GM23338 (cell line): ENCODE results near the gene NPC1. TPM values are rescaled to one million over a fixed set of nuclear protein-coding genes. Genes with fewer than 3 reads are reported as not detected.
A peak's percentile ranks its signal among the peaks of the same experiment; 100 is the strongest.

Experiments used
- ATAC-seq: fragments of 200-7000 bp; cut with Tn5 transposase; 3 replicates; pipeline ENCODE4 v1.9.1; 2020
- DNase-seq: peaks from one replicate; pipeline ENCODE4 v3.0.0-alpha.2; 2015; ENCODE audit warnings: low spot score
- H2AFZ ChIP-seq: fragments of 200-600 bp; sonication (generic); 2 replicates; pipeline ENCODE4 v1.8.0; 2016; ENCODE audit warnings: antibody characterized with exemption, mild to moderate bottlenecking, moderate library complexity
- H3F3A ChIP-seq: fragments of 200-600 bp; sonication (generic); replicated peaks from 2 replicates; pipeline ENCODE4 v1.8.0; 2017; ENCODE audit warnings: antibody characterized with exemption, mixed run types, low read depth
- H3K27ac ChIP-seq: fragments of 200-600 bp; sonication (generic); 2 replicates; pipeline ENCODE4 v1.6.1; 2016; ENCODE audit warnings: low read depth
- H3K27me3 ChIP-seq: fragments of 200-600 bp; sonication (generic); 2 replicates; pipeline ENCODE4 v1.8.0; 2016; ENCODE audit warnings: mild to moderate bottlenecking, mixed run types, moderate library complexity; ENCODE audit not compliant: insufficient read depth
- H3K36me3 ChIP-seq: fragments of 200-600 bp; sonication (generic); 2 replicates; pipeline ENCODE4 v1.8.0; 2016; ENCODE audit warnings: mild to moderate bottlenecking; ENCODE audit not compliant: insufficient read depth
- H3K4me1 ChIP-seq: fragments of 200-600 bp; sonication (generic); 2 replicates; pipeline ENCODE4 v1.8.0; 2016; ENCODE audit warnings: mild to moderate bottlenecking, moderate library complexity; ENCODE audit not compliant: insufficient read depth
- H3K4me2 ChIP-seq: fragments of 200-600 bp; sonication (generic); 2 replicates; pipeline ENCODE4 v1.7.1; 2017; ENCODE audit warnings: mixed run types
- H3K4me3 ChIP-seq: fragments of 200-600 bp; sonication (generic); 2 replicates; pipeline ENCODE4 v1.6.1; 2016; ENCODE audit warnings: mixed run types
- H3K79me2 ChIP-seq: fragments of 200-600 bp; sonication (generic); replicated peaks from 2 replicates; pipeline ENCODE4 v1.8.0; 2017; ENCODE audit warnings: mild to moderate bottlenecking; ENCODE audit not compliant: insufficient read depth
- H3K9me2 ChIP-seq: fragments of 200-600 bp; sonication (generic); 2 replicates; pipeline ENCODE4 v1.8.0; 2017; ENCODE audit not compliant: insufficient read depth
- H4K20me1 ChIP-seq: fragments of 200-600 bp; sonication (generic); replicated peaks from 2 replicates; pipeline ENCODE4 v1.8.0; 2017; ENCODE audit warnings: mild to moderate bottlenecking; ENCODE audit not compliant: insufficient read depth
- H3K27ac Mint-ChIP-seq: 2 replicates; pipeline ENCODE4 v1.8.0; 2020; ENCODE audit warnings: inconsistent platforms, mild to moderate bottlenecking, moderate library complexity, mixed read lengths
- H3K27me3 Mint-ChIP-seq: 3 replicates; pipeline ENCODE4 v1.8.0; 2022; ENCODE audit warnings: low read depth, mild to moderate bottlenecking, moderate library complexity, mixed read lengths, inconsistent platforms; ENCODE audit not compliant: insufficient read depth, poor library complexity
- H3K36me3 Mint-ChIP-seq: 3 replicates; pipeline ENCODE4 v1.8.0; 2021; ENCODE audit warnings: low read depth, mild to moderate bottlenecking, inconsistent platforms, moderate library complexity, mixed read lengths
- H3K4me1 Mint-ChIP-seq: 3 replicates; pipeline ENCODE4 v1.8.0; 2020; ENCODE audit warnings: mild to moderate bottlenecking, inconsistent platforms, mixed read lengths
- H3K4me3 Mint-ChIP-seq: 3 replicates; pipeline ENCODE4 v1.8.0; 2021; ENCODE audit warnings: moderate library complexity, mild to moderate bottlenecking, inconsistent platforms, mixed read lengths
- H3K9me3 Mint-ChIP-seq: 3 replicates; pipeline ENCODE4 v1.8.0; 2020; ENCODE audit warnings: moderate library complexity, mild to moderate bottlenecking, inconsistent platforms, mixed read lengths
- CREB1 ChIP-seq: fragments of 250-450 bp; sonication (Bioruptor Pico); IDR thresholded peaks from 2 replicates; pipeline ENCODE4 v1.5.0; 2020; ENCODE audit warnings: low read depth, mild to moderate bottlenecking, moderate library complexity
- CTCF ChIP-seq, 2 experiments: fragments of 200-600 bp in 1 of 2; sonication (generic) in 1 of 2; conservative IDR thresholded peaks; 2 replicates each; pipeline versions ENCODE4 v1.5.1 to v1.6.1; 2016 to 2017; ENCODE audit warnings: antibody characterized with exemption in 2 of 2, low read depth in 2 of 2, mild to moderate bottlenecking in 2 of 2, moderate library complexity in 1 of 2
- EZH2phosphoT487 ChIP-seq: fragments of 200-600 bp; sonication (generic); IDR thresholded peaks from one replicate; pipeline ENCODE4 v1.8.1; 2018; ENCODE audit warnings: antibody characterized with exemption; ENCODE audit not compliant: unreplicated experiment
- JUNB ChIP-seq: IDR thresholded peaks from one replicate; pipeline ENCODE4 v1.6.1; 2016; ENCODE audit warnings: antibody characterized with exemption; ENCODE audit not compliant: unreplicated experiment
- NANOG ChIP-seq: IDR thresholded peaks from 2 replicates; pipeline ENCODE4 v1.6.1; 2016; ENCODE audit warnings: antibody characterized with exemption, borderline replicate concordance
- POLR2AphosphoS5 ChIP-seq: IDR thresholded peaks from 2 replicates; pipeline ENCODE4 v1.6.1; 2016; ENCODE audit warnings: antibody characterized with exemption, low read depth
- REST ChIP-seq: IDR thresholded peaks from one replicate; pipeline ENCODE4 v1.6.1; 2018; ENCODE audit warnings: antibody characterized with exemption; ENCODE audit not compliant: unreplicated experiment
- STAT1 ChIP-seq: IDR thresholded peaks from one replicate; pipeline ENCODE4 v1.6.1; 2016; ENCODE audit warnings: antibody characterized with exemption; ENCODE audit not compliant: unreplicated experiment
- polyA plus RNA-seq: library from polyadenylated mRNA; unstranded; fragments of >200 nt; fragmentation: Nextera tagmentation; extraction: Ambion mirVana; gene quantifications from 2 replicates; pipeline ENCODE4 v1.2.1, GENCODE V29; 2016
- total RNA-seq: library from RNA; depleted of rRNA; stranded (reverse); fragments of >200 nt; shearing (Covaris generic); gene quantifications from 2 replicates; pipeline ENCODE4 v1.2.3, GENCODE V29; 2014
- TF ChIP-seq, protein P1 (sequence below): fragments of 250-450 bp; sonication (Bioruptor Pico); IDR thresholded peaks from 2 replicates; pipeline ENCODE4 v1.5.0; 2020; ENCODE audit warnings: mild to moderate bottlenecking, moderate library complexity

NPC1 gene
- total and polyA plus RNA-seq, 2 experiments from 2014 or later: 18.4 to 45.1 TPM

DNA sequence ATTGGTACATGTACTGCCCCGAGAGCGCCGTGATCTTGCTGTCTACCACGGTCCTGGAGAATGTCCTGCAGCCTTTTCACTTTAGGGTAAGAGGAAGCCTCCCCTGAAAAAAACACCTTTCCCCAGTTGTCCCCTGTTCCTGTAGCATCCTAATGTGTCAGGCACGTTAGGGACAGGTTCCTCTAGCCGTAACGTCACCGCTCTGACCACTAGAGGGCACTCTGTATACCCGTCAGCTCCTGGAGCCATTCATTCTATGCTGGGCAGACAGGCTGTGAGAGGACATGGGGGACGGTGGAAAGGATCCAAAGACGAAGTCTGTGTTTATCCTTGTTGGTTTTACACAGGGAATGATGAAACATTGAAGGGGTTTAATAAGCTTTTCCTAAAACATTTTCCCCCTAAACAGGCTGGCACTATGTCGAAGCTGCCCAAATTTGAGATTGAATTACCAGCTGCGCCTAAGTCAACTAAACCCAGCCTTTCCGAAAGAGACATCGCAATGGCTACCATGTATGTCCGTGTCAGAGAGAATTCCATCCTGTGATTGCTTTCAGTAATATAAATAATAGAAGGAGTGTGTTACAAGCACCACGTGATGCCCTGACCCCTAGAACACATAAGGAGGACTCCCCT is 70.3 kb downstream of the NPC1 start:
- DNase-seq (peak; percentile 93), ATAC-seq (peak; percentile 100)
- Histone ChIP-seq H3K4me1 (no peaks in the 10 kb centered on the region), H3K4me3 (no peak overlapping the region), H3F3A (peaks cover 7% of the 10 kb centered on the region; the same call in 1 of the 2 replicates), H3K4me2 (no peak overlapping the region), H3K27me3 (no peaks in the 10 kb centered on the region), H3K9me2 (no peaks in the 10 kb centered on the region), H3K27ac (no peak overlapping the region), H4K20me1 (peaks cover 3% of the 10 kb centered on the region), H2AFZ (no peak overlapping the region), H3K79me2 (no peaks in the 10 kb centered on the region), H3K36me3 (peaks cover 42% of the 10 kb centered on the region)
- H3K27ac Mint-ChIP-seq: no peak overlapping the region
- no peak overlapping the region for H3K4me3 Mint-ChIP-seq
- H3K4me1 Mint-ChIP-seq: peaks cover 4% of the 10 kb centered on the region
- peaks cover 2% of the 10 kb centered on the region for H3K27me3 Mint-ChIP-seq
- no peaks in the 10 kb centered on the region for H3K9me3 Mint-ChIP-seq
- TF ChIP-seq NANOG: no peak
- TF ChIP-seq CTCF (conservative IDR thresholded peaks at IDR 0.05; ENCODE audit: low read depth in 2 of 2): peak; percentile 95 to 98
- TF ChIP-seq CREB1 (CRISPR knock-in tag): peak; percentile 66
- peaks cover 47% of the 10 kb centered on the region for H3K36me3 Mint-ChIP-seq

GRCh38 chr18:23512641-23513040 is 73.7 kb downstream of the NPC1 start:
- ATAC-seq (no peak), DNase-seq (no peak)
- Mint-ChIP-seq H3K27me3 (peaks cover 2% of the 10 kb centered on the region), H3K36me3 (peaks cover 42% of the 10 kb centered on the region), H3K27ac (no peak overlapping the region), H3K4me3 (no peak overlapping the region), H3K9me3 (no peaks in the 10 kb centered on the region), H3K4me1 (no peaks in the 10 kb centered on the region)
- H3K27ac ChIP-seq: no peak overlapping the region
- no peaks in the 10 kb centered on the region for H3K9me2 ChIP-seq
- H2AFZ ChIP-seq: no peak overlapping the region
- H3K4me3 ChIP-seq: no peak overlapping the region
- peaks cover 33% of the 10 kb centered on the region for H3K36me3 ChIP-seq
- H3F3A ChIP-seq: peaks cover 7% of the 10 kb centered on the region; the same call in 1 of the 2 replicates
- H3K4me1 ChIP-seq: no peaks in the 10 kb centered on the region
- no peaks in the 10 kb centered on the region for H3K27me3 ChIP-seq
- no peak overlapping the region for H3K4me2 ChIP-seq
- H4K20me1 ChIP-seq: no peaks in the 10 kb centered on the region; the same call in none of the 2 replicates
- H3K79me2 ChIP-seq: no peaks in the 10 kb centered on the region
- TF ChIP-seq, protein P1, sequence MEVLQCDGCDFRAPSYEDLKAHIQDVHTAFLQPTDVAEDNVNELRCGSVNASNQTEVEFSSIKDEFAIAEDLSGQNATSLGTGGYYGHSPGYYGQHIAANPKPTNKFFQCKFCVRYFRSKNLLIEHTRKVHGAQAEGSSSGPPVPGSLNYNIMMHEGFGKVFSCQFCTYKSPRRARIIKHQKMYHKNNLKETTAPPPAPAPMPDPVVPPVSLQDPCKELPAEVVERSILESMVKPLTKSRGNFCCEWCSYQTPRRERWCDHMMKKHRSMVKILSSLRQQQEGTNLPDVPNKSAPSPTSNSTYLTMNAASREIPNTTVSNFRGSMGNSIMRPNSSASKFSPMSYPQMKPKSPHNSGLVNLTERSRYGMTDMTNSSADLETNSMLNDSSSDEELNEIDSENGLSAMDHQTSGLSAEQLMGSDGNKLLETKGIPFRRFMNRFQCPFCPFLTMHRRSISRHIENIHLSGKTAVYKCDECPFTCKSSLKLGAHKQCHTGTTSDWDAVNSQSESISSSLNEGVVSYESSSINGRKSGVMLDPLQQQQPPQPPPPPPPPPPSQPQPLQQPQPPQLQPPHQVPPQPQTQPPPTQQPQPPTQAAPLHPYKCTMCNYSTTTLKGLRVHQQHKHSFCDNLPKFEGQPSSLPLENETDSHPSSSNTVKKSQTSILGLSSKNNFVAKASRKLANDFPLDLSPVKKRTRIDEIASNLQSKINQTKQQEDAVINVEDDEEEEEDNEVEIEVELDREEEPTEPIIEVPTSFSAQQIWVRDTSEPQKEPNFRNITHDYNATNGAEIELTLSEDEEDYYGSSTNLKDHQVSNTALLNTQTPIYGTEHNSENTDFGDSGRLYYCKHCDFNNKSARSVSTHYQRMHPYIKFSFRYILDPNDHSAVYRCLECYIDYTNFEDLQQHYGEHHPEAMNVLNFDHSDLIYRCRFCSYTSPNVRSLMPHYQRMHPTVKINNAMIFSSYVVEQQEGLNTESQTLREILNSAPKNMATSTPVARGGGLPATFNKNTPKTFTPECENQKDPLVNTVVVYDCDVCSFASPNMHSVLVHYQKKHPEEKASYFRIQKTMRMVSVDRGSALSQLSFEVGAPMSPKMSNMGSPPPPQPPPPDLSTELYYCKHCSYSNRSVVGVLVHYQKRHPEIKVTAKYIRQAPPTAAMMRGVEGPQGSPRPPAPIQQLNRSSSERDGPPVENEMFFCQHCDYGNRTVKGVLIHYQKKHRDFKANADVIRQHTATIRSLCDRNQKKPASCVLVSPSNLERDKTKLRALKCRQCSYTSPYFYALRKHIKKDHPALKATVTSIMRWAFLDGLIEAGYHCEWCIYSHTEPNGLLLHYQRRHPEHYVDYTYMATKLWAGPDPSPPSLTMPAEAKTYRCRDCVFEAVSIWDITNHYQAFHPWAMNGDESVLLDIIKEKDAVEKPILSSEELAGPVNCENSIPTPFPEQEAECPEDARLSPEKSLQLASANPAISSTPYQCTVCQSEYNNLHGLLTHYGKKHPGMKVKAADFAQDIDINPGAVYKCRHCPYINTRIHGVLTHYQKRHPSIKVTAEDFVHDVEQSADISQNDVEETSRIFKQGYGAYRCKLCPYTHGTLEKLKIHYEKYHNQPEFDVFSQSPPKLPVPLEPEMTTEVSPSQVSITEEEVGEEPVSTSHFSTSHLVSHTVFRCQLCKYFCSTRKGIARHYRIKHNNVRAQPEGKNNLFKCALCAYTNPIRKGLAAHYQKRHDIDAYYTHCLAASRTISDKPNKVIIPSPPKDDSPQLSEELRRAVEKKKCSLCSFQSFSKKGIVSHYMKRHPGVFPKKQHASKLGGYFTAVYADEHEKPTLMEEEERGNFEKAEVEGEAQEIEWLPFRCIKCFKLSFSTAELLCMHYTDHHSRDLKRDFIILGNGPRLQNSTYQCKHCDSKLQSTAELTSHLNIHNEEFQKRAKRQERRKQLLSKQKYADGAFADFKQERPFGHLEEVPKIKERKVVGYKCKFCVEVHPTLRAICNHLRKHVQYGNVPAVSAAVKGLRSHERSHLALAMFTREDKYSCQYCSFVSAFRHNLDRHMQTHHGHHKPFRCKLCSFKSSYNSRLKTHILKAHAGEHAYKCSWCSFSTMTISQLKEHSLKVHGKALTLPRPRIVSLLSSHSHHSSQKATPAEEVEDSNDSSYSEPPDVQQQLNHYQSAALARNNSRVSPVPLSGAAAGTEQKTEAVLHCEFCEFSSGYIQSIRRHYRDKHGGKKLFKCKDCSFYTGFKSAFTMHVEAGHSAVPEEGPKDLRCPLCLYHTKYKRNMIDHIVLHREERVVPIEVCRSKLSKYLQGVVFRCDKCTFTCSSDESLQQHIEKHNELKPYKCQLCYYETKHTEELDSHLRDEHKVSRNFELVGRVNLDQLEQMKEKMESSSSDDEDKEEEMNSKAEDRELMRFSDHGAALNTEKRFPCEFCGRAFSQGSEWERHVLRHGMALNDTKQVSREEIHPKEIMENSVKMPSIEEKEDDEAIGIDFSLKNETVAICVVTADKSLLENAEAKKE (CRISPR knock-in tag): no peak
- no peak for TF ChIP-seq CREB1 (CRISPR knock-in tag)
- TF ChIP-seq EZH2phosphoT487: no peak
- no peak for TF ChIP-seq POLR2AphosphoS5
- TF ChIP-seq JUNB: no peak
- no peak for TF ChIP-seq STAT1
- TF ChIP-seq REST: no peak
